ENCODE results near the gene FRMD5.

The FRMD5 gene

DNA sequence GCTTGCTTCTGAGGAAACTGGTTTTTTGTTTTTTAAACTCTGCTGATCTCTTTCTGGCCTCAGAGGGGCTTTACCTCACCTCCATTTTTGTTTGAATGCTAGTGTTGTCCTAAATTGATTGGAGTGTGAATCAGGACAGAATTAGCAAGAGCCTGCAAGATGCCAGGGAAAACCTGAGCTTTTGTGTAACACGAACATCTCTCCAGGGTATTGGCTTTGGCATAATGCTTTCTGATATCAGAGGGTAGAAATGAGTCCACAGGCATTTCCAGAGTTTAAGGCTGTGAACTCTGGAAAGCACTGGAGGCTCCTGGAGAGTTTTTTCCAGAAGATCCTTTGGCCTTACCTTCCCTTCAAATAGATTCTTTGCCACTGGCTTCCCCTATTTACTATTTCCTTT is 281.1 kb downstream of the FRMD5 start:
- TF ChIP-seq, protein P1, sequence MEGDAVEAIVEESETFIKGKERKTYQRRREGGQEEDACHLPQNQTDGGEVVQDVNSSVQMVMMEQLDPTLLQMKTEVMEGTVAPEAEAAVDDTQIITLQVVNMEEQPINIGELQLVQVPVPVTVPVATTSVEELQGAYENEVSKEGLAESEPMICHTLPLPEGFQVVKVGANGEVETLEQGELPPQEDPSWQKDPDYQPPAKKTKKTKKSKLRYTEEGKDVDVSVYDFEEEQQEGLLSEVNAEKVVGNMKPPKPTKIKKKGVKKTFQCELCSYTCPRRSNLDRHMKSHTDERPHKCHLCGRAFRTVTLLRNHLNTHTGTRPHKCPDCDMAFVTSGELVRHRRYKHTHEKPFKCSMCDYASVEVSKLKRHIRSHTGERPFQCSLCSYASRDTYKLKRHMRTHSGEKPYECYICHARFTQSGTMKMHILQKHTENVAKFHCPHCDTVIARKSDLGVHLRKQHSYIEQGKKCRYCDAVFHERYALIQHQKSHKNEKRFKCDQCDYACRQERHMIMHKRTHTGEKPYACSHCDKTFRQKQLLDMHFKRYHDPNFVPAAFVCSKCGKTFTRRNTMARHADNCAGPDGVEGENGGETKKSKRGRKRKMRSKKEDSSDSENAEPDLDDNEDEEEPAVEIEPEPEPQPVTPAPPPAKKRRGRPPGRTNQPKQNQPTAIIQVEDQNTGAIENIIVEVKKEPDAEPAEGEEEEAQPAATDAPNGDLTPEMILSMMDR (IDR thresholded peaks at IDR 0.05; ENCODE audit: borderline replicate concordance, control extremely low read depth, extremely low read depth, insufficient read depth, missing control alignments) = no peak
- no peak for DNase-seq (ENCODE audit: low spot score)
- in situ Hi-C loops (cut with MboI; ENCODE audit: low sequenced_read_pairs, unreplicated experiment) = loop anchor here (25.0 kb wide), 2 partner anchors 298 to 398 kb away; no protein-coding TSS in a partner anchor

- DNase-seq (ENCODE audit: low spot score) = no peak
- TF ChIP-seq, protein P1 (IDR thresholded peaks at IDR 0.05; ENCODE audit: borderline replicate concordance, control extremely low read depth, extremely low read depth, insufficient read depth, missing control alignments) = no peak
- in situ Hi-C loops (cut with MboI; ENCODE audit: low sequenced_read_pairs, unreplicated experiment) = loop anchor here (25.0 kb wide), 2 partner anchors 299 to 399 kb away; no protein-coding TSS in a partner anchor
Observed at GRCh38 chr15:43913026-43913780, 281.9 kb downstream of the FRMD5 start.

DNA sequence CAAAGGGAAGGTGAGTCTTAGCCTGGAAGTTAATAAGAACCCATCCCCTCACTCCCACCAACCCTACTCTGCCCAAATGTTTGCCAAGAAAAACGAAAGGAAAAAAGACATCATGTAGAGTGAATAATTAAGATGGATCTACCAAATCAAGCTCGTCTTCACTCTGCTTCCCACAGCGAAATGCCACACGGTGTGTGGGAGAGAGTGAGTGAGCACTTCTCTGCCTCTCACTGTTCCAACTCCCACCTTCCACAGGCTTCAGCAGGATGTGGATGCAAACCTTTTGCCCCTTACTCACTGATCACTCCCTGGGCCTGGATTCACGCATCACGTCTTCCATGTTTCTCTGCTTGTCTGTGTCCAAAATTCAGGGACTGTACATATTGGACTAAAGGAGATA is 282.9 kb downstream of the FRMD5 start:
- in situ Hi-C loops (cut with MboI; ENCODE audit: low sequenced_read_pairs, unreplicated experiment) = loop anchor here (25.0 kb wide), 2 partner anchors 300 to 400 kb away; no protein-coding TSS in a partner anchor
- DNase-seq (ENCODE audit: low spot score) = no peak
- TF ChIP-seq, protein P1 (IDR thresholded peaks at IDR 0.05; ENCODE audit: borderline replicate concordance, control extremely low read depth, extremely low read depth, insufficient read depth, missing control alignments) = no peak

DNA sequence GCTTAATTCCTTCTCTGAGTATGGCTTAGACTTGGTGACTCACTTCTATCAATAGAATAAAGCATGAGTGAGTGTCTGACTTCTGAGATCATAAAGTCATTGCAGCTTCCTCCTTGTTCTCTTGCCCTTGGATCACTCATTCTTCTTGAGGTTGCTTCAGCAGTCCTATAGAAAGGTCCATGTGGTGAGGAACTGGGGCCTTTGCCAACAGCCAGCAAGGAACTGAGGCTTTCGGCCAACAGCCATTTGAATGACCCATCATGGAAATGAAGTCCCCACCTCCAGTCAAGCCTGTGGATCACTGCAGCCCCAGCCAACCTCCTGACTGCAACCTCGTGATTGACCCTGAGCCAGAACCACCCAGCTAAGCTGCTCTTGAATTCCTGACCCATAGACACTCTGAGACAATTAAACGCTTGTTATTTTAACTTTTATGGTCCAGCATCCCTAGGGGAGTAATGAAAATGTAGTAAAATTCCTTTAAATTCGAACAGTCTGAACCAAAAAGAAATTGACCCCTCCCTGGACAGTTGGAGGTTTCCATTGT is 283.8 kb downstream of the FRMD5 start:
- in situ Hi-C loops (cut with MboI; ENCODE audit: low sequenced_read_pairs, unreplicated experiment) = loop anchor here (25.0 kb wide), 2 partner anchors 301 to 401 kb away; no protein-coding TSS in a partner anchor
- TF ChIP-seq, protein P1 (IDR thresholded peaks at IDR 0.05; ENCODE audit: borderline replicate concordance, control extremely low read depth, extremely low read depth, insufficient read depth, missing control alignments) = no peak
- no peak for DNase-seq (ENCODE audit: low spot score)

DNA sequence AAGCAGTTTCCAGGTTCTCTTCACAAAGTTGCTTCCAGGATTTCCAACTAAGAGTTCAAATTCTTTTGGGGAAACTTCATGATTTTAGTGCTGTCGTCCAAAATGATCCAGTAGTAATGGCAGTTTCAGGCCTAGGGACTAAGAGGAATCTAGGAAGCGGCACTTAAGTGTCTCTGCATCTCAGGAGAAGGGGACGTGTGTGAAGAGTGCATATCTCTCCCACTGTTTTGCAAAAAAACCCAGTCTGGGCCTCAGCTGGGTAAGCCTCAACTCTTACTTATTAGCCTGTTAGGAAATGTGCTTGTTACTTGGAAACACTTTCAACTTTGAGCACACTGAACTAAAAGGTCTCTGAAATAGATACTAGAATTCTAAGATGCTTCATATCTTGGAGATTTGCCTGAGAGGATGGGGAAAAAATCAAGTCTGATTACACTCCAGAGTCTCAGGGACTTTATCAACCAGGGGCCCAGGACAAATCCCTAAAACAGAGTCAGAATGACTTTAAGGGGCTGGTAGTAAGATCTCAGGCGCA is 286.5 kb downstream of the FRMD5 start:
- TF ChIP-seq, protein P1 (IDR thresholded peaks at IDR 0.05; ENCODE audit: borderline replicate concordance, control extremely low read depth, extremely low read depth, insufficient read depth, missing control alignments) = no peak
- no peak for DNase-seq (ENCODE audit: low spot score)
- in situ Hi-C loops (cut with MboI; ENCODE audit: low sequenced_read_pairs, unreplicated experiment) = loop anchor here (10.0 to 25.0 kb wide), 4 partner anchors 146 to 596 kb away; no protein-coding TSS in a partner anchor

DNA sequence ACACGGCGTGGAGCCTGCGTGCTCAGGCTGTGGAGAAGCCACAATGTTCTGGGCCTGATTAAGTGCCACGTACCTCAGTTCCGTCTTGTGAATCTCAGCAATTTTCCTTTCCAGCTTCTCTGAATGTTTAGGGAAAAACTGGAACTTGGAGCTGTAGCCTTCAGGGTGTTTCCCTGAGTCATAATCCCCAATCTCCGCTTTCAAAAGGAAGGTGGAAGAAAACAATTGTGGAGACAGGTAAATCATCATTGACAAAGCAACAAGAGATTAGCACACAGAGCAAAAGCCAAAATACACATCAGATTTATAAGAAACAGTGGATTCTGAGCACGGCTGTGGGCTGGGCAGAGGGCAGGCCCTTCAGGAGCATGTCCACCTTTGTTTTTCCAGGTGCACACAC is 289.3 kb downstream of the FRMD5 start:
- TF ChIP-seq, protein P1 (IDR thresholded peaks at IDR 0.05; ENCODE audit: borderline replicate concordance, control extremely low read depth, extremely low read depth, insufficient read depth, missing control alignments) = no peak
- in situ Hi-C loops (cut with MboI; ENCODE audit: low sequenced_read_pairs, unreplicated experiment) = loop anchor here (10.0 to 25.0 kb wide), 4 partner anchors 149 to 599 kb away; no protein-coding TSS in a partner anchor
- no peak for DNase-seq (ENCODE audit: low spot score)

Data from GM13976 (cell line).